Stimulated activated CD8-positive, alpha-beta memory T cell treated with anti-CD3 and anti-CD28 coated beads, Interleukin-7, amount 100 ng/mL, for 1 hour (primary cell): ENCODE data around the gene TRIO.

Experiments used
- DNase-seq, 2 donors: peaks; one replicate each; pipeline ENCODE4 v3.0.0-alpha.2; 2020; ENCODE audit warnings: low read depth in 2 of 2

The TRIO gene

DNA sequence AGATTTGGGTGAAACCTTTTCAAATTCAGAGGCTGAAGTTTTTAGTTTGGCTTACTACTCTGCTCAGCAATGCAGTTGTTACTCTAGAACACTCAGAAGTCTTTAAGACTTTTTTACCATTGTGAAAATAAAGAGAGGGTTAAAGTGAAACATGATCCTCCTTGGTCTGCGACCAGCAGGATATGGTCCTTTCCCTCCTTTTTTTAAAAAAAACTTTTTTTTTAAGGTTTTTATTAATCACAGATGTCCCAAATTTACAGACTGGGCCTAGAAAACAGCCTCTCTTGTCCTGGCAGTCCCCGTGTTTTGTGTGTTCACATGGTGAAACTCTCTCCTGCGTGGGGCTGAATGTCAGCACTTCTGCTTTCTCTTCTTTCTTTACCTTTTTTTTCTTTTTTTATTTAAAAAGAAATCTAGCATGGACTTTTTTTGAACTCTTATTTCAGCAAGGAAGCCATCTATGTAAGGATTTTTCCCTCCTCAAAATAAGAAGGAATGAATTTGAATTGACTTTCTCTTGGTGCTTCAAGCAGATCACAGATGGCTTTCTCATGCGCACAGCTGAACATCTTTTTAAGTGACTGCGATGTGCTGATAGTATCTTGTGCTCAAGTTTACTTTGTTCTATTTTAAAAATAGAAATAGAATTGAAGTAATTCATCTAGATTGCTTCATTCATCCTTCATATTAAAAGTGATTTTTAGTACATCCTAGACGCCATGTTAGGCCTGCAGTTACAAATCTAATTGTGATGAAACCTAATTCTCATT, 309.7 kb downstream of the TRIO start:
- no peak for DNase-seq

DNA sequence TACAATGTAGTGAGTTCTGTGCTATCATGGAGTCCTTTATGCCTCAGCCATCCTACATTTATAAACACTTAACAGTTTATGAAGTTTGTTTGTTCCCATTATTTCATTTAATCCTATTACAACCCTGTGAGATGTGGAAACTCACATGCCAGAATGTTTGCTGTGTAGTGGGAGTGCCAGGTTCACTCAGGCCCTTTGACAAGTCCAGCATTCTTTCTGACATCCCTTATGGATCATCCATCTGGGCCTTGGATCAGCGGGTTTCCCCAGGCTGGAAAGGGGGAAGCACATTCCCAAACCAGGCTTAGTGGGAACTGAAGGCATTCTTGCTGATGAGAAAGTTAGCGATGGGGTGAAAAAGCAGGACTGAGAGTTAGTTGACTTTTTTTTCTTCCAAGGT, 310.3 kb downstream of the TRIO start:
- no peak for DNase-seq

DNA sequence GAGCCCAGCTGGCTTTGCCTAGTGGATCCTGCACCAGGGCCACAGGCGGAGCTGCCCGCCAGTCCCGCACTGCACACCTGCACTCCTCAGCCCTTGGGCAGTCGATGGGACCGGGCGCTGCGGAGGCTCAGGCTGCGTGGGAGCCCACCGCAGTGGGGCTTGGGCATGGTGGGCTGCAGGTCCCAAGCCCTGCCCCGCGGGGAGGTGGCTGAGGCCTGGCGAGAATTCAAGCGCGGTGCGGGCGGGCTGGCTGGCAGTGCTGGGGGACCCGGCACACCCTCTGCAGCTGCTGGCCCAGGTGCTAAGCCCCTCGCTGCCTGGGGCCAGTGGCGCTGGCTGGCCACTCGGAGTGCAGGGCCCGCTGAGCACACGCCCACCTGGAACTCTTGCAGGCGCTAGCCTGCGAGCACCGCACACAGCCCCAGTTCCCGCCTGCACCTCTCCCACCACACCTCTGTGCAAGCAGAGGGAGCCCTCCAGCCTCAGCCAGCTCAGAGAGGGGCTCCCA, 312.7 kb downstream of the TRIO start:
- no peak for DNase-seq

DNA sequence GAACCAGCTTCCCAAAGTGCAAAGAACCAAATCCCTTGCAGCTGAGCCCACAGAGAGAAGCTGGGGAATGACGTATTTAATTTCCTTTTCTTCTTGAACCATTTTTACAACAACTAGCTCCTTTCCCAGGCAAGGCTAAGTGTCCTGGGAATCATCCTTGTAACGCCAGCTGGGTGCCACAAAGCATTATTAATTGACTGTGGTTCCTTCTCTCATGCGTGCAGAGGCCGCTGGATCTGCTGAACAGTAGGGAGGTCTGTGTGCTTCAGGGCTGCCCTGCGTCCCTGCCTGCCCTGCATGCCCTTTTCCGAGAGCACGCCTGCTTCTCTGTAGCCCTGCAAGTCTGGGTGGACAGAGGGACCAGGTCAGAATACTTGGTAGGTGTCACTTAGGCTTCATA, 314.3 kb downstream of the TRIO start:
- DNase-seq: no peak

DNA sequence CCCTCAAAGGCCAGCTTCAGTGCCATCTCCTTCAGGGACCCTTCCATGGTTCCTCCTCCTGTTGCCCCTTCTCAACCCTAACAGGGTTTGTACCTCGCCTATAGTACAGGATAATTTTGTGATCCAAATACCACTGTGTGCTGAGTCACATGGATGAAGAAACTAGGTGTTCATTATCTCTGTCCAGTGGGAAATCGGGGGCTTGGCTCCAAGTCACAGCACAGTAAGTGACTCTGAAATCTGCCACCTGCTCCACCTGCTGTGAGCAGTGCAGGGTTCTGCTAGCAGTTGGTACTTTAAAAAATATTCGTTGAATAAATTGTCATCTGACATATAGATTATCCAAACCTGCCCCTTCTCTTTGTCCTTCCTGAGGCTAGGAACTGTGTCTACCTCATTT, 315.3 kb downstream of the TRIO start:
- DNase-seq: no peak

DNA sequence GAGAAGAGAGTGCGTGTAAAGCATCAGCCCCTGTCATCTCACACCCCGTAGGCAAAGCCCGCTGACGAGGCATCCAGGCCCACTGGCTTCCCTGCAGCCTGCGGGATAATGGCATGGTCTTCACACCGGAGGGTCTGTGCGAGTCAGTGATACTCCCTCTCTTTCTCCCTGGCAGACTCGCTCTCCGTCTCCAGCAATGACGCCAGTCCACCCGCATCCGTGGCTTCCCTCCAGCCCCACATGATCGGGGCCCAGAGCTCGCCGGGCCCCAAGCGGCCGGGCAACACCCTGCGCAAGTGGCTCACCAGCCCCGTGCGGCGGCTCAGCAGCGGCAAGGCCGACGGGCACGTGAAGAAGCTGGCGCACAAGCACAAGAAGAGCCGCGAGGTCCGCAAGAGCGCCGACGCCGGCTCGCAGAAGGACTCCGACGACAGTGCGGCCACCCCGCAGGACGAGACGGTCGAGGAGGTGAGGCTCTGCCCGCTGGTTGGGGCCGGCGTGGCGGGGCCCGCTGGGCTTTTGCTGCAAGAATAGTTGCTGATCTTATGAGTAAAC, 317.8 kb downstream of the TRIO start:
- DNase-seq: no peak

DNA sequence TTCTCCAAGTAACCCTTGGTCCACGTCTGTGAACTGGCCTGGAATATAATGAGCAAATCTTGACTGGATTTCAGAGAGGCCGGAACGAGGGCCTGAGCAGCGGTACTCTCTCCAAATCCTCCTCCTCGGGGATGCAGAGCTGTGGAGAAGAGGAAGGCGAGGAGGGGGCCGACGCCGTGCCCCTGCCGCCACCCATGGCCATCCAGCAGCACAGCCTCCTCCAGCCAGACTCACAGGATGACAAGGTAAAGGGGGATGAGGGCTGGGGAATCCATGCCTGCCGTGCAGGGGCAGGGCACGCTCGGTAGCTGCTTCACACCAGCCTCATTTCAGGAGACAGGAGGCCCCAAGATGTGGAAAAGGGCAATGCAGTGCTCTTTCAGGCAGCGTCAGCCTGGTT, 319.5 kb downstream of the TRIO start:
- no peak for DNase-seq

DNA sequence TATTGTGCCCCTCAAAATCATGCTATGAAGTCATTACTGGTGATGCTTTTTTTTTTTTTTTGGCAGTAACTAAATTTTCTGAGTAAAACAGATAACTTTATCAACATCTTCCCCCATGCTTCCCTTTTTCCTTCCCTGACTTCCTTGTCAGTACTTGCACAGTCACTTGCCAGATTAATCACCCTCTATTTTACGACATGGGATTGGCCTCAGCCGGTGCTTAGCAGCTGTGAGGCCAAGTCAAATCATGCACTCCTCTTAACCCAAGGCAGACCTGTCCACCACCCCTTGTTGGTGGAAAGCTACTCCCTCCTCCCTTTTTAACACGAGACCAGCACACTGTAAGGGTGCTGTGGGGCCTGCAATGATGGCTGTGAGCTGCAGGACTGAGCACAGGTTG, 320.5 kb downstream of the TRIO start:
- DNase-seq: no peak

DNA sequence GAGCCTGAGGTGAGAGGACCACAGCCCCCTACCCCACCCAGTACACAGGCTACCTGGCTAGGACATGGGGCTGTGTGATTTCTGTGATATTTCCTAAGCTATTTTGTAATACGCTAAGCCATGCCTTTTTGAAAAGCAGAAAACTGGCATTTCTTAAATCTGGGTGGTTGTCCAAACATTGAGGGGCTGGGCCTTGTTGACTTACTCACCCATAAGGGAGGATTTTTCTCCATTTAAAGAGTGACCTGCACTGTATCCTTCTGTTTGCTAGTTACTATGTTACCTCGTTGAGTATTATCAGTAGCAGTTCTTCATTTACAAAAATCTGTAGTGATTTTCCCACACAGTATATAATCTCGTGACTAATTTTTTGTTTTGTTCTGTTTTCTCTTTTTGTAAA, 321.0 kb downstream of the TRIO start:
- no peak for DNase-seq

DNA sequence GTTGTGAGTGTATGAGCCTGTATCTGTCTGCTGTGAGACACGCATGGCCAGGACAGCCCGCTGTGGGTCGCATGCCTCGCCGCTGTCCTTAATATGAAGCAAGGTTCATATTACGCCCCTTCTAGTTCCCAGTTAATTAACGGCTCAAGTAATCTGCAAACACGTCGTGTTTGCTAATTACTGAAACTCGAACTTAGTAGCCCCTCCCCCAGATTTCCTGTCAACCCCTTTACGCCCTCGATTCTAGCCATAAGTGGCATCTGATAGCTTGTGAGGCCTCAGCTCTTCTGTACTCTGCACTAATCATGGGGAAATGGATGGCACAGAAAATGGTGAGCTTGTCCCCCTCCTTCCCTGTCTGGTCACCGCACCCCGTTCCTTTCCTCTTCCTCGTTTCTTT, 321.5 kb downstream of the TRIO start:
- no peak for DNase-seq

DNA sequence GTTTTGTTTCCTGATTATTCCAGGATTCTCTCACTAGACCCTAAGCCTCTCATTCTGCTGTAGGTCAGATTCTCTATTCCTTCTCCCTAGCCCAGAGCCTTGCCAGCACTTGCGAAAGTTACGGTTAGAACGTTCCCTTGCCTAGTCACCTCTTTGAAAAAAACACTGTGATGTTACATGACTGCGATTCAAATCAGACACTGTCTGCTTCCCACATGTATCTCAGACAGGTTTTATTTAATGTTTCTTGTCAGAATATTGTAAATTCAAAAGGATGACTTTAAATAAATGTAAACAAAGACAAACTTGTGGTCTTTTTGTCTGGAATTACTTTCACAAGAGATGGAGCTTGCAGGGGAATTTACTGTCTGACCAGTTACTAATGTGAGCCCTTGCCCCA, 322.0 kb downstream of the TRIO start:
- DNase-seq: no peak

DNA sequence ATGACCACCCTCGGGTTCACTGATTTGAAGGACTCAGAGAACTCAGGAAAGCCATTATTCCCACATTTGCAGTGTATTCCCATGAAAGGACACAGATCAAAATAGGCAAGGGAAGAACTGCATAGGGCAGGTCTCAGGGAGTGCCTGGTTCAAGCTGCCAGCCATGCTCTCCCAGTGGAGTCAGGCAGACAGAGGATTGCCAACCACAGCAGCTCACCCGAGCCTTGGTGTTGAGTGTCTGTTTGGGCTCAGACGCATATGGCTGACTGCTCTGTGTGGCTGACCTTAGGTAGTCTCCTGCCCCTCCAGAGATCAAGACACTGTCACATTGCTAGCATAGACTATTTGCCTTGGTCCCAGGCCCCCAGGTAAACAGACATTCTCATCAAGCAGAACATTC, 322.6 kb downstream of the TRIO start:
- no peak for DNase-seq

DNA sequence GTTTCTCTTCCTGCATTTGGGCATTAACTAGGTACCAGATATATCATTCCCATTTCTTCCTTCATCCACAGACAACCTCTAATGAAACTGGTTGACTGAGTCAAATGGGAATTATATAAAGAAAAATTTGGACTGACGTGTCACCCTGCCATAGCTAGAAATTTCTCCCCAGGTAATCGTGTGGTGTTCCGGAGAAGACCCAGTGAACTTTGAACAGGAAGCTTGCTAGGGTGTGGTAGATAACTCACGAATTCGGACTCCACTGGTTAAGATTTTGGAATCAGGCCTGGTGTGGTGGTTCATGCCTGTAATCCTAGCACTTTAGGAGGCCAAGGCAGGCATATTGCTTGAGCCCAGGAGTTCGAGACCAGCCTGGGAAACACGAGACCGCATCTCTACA, 324.1 kb downstream of the TRIO start:
- no peak for DNase-seq

DNA sequence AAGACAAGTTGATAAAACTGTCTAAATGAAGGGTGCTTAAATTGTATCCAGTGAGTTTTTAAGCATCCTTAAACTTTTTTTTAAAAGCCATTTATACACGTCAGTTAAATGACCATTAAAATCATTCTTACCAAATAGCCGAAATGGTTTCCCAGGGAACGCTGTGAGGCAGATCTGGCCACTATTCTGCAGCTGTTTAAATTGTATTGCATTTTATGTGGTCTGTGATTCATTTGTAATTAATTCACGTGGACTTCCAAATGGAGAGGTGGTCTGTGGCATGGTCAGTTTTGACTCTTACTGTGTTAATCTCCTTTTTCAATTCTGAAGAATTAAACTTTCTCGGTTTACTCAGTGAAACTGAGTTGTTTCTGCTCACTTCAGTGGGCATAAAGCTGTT, 324.7 kb downstream of the TRIO start:
- DNase-seq: no peak

DNA sequence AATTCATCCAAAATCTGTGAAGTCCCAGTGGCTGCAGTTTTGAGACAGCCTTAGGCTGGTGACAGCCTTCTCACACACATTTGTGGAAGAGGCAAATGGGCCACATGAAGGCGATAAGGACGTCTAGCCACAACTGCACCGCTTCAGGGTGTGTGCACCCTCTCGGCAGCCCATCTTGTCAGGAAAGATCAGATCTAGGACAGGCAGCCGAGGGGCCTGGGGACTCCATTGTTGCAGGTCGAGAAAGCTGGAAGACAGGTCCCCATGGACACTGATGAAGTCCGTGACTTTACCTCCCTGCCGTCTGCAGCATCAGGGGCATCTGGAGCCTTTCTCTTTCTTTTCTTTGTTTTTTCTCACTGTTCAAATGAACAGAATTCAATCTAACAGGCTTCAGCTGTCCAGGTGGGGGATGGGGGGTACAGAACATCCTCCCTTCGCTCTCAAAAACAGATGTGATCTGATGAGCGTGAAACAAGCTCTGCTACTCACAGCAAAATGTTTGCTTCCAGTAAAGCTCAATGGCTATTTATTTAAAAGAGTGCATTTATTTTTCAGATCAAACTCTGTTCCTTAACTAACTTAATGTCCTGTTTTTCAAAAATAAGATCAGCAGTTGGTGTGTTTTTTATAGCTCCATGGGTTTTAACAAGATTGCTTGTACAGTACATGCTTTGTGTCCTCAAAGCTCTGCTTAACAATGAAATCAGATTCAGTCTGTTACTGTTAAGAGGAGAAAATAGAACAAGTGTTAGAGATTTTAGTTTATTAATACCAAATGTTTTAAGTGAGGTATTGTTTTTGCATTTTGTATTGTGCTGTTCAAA, 326.6 kb downstream of the TRIO start:
- no peak for DNase-seq

DNA sequence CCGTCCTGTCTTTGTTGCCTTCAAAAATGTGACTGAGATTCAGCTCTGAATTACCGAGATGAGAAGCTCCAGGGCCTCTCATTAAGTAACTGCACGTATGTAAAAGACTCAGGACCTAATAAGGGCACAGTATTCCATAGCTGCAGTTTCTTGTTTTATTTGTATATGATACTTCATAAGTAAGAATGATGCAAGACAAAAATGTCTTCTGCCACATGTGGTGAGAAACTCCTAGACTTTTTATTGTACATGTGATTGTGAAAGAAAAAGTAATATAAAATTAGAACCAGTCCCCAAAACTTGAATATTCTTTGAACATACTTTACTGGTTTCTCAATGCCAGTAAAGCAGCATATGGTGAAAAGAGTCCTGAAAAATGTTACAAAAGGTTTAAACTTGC, 328.4 kb downstream of the TRIO start:
- DNase-seq: no peak

DNA sequence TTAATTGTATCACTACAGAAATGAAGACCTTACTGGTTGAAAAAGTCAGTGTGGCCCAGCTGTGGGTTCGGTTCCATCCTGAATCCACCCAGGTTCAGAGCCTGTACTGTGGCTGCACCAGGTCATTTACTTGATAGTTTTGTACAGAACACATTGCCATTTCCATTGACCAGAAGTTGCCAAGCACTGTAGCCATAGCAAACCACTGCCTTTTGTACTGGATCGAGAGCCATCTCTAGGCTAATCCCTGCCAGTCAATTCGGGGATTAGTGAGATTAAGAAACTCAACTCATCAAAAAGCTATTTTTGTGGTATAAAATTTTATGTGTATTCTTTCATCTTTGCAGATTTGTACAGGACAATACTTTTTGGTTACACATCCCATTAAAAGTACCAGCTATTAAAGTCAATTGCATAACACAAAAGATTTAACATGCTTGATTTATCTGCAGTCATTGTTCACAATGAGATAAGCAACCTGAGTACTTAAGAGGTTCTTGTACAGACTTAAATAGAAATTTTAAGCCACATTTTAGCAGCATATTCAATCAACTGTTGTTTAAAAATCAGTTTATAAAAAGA, 329.9 kb downstream of the TRIO start:
- DNase-seq: no peak

DNA sequence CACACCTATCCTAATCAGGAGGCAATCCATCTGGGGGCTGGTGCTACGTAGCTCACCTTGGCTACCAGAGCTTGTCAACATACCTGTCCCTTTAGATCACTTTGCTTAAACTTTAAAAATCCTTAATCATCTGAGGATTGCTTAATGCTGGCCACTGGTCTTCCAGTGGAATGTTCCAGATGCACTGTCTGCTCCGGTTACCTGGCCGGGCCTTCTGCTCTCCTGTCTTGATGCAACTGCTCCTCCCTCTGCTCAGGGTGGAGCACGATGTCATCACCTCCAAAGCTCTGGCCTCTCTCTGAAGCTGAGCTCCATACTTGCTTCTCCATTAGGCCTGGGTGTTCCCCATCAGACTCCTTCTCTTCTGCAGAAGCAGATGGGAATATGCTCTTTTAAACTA, 331.9 kb downstream of the TRIO start:
- no peak for DNase-seq

DNA sequence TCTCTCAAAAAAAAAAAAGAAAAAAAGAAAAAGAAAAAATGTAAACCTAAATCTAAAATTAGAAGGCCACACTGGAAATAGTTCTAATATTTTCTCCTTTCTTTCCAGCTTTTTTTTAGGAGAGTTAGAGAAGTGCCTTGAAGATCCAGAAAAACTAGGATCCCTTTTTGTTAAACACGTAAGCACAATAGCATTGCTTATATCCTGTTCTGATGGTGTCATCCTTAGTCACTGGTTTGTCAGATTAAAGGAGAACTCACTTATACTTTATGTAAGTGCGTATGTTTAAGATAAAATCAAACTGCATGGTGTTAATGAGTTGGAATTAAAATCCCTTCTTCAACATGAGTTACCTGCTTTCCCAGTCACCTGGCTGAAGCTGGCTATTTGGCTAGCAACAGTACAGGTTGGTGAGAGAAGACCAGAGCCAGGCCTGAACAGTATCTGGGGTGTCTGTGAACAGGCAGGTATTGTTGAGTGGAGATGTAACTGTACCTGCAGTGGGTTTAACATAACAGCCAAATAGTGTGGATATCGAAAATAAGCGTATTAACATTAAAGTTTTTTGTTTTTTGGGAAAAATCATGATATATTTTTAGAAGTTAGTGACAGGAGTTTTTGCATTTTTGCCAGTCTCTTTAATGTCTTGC, 333.8 kb downstream of the TRIO start:
- no peak for DNase-seq

DNA sequence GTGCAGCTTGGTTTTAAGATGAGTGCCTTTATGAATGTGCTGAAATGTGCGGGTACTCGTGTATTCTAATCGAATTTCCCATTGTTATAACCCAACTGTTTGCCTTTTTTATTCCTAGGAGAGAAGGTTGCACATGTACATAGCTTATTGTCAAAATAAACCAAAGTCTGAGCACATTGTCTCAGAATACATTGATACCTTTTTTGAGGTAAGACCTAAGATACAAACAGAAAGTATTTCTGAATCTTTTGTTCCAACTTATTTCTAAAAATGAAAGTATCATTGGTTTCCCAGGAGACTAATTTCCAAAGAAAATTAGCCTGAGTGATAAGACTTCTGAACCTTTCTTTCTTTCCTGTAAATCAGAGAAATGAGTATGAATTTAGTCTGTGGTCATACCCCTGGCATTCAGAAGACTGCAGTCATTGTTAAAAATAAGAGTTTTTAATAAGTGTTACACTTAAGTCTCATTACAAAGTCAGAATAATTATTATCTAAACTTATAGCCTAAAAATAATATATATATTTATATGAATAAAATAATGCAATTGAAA, 336.1 kb downstream of the TRIO start:
- no peak for DNase-seq

DNA sequence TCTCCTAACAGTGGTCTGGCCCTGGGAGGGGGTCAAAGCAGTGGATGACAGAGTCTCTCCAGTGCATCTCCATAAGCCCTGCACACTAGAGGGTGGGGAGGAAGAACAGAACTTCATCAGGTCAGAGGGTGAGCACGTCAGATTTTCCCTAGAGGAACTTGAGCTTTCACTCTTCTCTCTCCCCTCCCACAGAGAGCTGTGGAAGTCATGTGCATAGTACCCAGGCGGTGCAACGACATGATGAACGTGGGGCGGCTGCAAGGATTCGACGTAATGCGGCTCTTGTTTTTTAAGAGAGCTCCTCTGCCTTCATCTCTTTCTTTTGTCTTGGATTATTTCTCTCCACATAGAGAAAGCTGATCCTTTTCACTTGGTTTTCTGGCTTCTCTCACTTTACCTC, 338.2 kb downstream of the TRIO start:
- no peak for DNase-seq

DNA sequence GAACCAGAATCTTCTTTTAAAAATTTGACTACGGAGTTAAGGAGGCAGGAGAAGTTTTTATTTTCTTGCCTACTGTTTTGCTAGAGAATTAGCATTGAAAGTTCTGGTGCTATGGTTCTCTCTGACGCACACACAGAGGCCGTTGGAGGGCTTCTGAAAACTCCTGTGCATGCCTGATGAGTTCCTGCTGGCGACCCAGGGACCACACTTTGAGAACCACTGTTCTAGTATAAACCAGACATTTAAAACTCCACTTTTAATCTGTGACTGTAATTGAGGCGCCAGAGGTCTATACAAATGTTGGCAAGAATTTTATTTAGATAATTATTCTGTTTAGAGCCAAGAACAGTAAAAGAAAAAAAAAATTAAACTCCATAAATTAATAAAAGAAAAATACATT, 338.9 kb downstream of the TRIO start:
- no peak for DNase-seq
